SH-SY5Y (cell line): Measurements from ENCODE around the gene ADARB2.

ENCODE experiments used
- GATA2 ChIP-seq: IDR thresholded peaks from 2 replicates; pipeline ENCODE4 v1.6.1; 2011; ENCODE audit warnings: mild to moderate bottlenecking, low read depth, low read length
- GATA3 ChIP-seq: IDR thresholded peaks from 2 replicates; pipeline ENCODE4 v1.6.1; 2011; ENCODE audit warnings: low read depth, mild to moderate bottlenecking, low read length, moderate library complexity

GRCh38 chr10:1651270-1651966 lies 85.9 kb downstream of the ADARB2 start:
- TF ChIP-seq GATA3 (no peak), GATA2 (no peak)
